ENCODE results near the gene PFDN5.
"Not testable (repeated sequence)": the region's sequence is repeated elsewhere in the genome, so short reads cannot be mapped to it uniquely, and the experiment has no call there.

PFDN5 gene

DNA sequence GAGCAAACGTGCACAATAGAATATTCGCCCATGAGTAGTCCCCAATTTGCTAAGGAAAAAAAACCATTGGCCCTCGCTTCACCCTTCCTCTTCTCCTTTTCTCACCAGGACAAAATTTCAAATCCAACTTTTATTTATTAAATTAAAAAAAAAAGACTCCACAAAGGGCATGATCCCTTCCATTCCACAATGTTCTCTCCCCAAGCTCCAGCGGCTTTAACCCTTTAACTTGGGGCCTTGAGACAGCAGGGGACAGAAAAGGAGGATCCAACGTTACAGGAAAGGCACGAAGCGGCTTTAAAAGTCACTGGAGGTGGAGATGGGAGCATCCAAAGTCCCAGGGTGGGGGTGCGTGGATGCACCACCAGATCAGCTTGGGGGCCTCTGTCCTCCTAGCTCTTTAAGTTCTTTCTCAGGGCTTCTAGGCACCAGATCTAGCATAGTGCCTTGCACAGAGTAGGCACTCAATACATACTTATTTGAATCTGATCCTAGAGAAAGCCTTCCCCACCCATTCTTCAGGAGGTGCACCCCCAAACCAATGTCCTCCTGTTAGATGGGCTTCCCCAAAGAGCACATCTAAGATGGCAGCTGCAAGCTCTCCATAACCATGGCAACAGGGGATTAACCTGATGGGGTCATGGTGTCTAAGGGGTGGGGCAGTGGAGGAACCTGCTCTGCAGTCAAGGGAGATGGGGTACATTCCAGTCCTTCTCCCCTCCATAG, 31.3 kb downstream of the PFDN5 start:
- DNase-seq (ENCODE audit: low spot score) (no peak), FAIRE-seq (no peak)

DNA sequence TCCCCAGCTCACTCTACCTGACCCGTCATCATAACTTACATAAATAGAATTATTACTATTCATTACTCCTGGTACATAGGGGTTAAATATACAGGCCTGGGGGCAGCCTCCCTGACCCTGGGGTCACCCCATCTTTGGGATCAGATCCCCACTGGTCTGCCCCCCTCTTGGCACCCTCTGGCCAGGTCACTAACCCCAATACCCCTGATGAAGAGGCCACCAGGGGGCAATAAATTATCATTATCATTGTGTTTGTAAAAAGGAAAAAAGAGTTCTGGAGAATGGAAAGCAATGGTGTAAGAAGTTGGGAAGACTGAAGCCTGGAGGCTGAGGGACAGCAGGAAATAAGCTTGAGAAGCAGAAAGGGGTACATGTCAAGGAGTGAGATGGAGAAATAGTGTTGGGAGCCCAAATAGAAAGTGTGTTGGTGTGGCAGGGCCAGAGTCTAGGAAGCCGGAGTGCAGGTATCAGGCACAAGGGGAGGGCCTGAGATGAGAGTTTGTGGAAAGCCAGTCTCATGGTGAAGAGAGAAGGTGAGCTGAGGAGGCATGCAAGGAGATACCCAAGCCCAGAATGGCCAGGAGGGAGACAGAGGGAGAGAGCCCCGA, 32.2 kb downstream of the PFDN5 start:
- FAIRE-seq (no peak), DNase-seq (ENCODE audit: low spot score) (no peak)

DNA sequence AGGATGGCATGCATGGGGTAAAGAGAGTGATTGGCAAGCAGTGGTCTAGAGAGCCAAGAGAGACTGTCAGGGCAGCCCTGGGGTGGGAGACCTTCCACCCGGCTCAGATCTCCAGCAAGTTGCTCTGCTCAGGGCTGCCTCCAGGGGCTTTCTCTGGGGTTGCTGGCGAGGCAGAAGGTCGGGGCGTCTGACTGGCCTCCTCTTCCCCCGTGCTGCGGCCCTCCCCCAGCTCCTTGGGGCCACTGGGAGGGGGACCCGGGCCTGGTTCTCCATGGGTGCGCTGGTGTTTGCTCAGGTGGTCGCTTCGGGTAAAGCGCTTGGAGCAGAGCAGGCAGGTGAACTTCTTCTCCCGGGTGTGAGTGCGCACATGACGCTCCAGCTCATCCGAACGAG, 32.7 kb downstream of the PFDN5 start:
- DNase-seq (ENCODE audit: low spot score) (no peak), FAIRE-seq (no peak)

DNA sequence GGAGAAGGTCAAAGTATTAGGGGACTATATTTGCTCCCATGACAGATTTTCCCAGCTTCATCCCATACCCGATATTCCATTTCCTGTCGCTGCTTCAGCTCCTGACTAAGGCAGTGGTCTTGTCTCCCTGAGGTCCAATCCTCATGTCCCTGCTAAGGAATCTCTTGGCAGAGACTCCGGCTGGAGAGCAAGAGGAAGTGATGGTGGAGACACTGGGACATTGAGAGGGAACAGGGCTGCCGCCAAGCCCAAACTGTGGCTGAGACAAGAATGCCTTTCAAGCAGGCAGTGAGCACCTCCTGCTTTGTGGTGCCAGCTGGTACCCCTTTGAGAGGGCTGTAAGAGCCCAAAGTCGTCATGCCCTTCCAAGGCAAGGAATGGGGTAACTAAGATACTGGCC, 35.3 kb downstream of the PFDN5 start:
- FAIRE-seq (no peak), DNase-seq (ENCODE audit: low spot score) (no peak)

DNA sequence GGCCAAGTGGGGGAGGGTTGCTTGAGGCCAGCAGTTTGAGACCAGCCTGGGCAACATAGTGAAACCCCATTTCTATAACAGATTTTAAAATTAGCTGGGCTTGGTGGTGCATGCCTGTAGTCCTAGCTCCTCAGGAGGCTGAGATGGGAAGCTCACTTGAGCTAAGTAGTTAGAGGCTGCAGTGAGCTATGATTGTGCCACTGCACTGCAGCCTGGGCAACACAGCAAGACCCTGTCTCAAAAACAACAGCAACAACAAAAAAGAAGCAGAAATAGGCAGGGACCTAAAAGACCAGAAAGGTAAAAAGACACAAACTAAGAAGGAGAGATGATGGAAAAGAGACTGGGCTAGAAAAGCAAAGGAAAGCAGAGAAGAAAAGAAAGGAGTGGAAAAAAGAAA, 37.0 kb downstream of the PFDN5 start:
- DNase-seq (ENCODE audit: low spot score); FAIRE-seq: not testable (repeated sequence)

DNA sequence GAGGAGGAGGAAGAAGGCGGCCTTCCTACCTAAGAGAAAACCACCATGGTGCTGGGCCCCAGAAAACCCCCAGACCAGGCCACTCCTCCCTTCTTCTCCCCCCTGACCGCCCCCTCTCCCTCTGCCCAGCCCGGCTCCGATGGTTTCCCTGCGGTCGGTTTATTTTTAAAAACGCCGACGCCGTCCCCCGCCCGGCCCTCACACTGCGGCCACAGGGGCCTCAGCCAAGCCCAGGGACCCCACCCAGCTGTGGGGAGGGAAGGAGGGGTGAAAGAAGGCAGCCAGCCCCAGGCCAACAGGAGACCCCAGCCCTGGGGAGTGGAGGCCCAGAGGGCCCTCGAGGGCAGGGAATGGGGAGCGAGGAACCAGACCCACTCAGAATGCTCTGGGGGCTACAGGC, 37.4 kb downstream of the PFDN5 start:
- DNase-seq (ENCODE audit: low spot score) (no peak), FAIRE-seq (no peak)

DNA sequence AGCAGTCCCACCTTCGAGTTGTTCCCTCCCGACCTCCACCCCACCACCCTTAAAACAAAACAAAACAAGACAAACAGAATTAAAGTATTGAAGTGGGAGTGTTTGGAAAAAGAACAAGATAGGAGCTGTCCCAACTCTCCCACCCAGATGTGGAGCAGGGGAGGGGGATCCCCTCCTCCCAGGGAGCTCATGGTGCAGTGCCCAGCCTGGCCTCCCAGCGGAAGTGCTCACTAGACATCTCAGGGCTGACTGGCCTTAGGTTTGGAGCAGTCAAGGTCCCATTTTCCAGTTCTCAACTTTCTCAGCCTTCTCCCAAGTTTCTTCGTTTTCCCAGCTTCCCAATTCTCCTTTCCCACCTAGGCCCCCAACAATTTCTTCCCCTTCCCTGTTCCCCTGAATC, 37.9 kb downstream of the PFDN5 start:
- no peak for FAIRE-seq

DNA sequence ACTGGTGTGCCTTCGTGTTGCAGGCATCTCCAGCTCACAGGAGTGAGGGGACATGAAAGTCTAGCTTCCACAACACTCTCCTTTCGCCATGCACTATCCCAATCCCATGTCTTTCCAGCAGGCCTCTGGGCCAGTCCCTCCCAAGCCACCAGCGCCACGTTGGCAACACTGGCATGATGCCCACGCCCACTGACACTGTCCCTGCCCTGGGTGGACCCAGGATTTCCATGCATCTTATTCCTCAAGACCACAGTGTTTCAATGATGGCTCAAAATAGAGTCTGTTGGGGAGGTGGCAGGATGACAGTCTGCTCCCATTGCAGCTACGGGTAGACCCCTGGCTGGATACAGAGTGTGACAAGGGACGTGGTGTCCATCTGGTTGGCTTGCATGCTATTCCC, 38.5 kb downstream of the PFDN5 start:
- FAIRE-seq (no peak), DNase-seq (ENCODE audit: low spot score) (no peak)

More for the DNA sequence above, 37.9 kb downstream of the PFDN5 start:
- DNase-seq (ENCODE audit: low spot score): no peak

DNA sequence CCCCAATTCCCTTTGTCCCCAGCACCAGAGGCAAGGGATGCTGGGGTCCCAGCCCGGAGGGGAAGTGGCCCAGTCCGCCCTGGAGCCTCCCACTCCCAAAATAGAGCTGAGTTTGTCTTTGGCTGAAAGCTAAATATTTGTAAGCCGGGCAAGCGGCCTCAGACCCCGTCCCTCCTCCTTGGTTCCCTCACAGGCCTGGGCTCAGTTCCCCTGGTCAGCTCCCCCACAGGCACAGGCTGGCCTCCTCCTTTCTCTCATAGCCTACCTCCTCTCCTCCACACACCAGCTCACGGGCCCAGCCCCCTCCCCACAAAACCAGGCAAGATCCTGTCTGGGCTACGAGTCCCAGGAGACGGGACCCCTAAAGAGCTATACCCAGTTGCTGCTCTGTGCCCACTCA, 39.5 kb downstream of the PFDN5 start:
- no peak for FAIRE-seq
- DNase-seq (ENCODE audit: low spot score): no peak

DNA sequence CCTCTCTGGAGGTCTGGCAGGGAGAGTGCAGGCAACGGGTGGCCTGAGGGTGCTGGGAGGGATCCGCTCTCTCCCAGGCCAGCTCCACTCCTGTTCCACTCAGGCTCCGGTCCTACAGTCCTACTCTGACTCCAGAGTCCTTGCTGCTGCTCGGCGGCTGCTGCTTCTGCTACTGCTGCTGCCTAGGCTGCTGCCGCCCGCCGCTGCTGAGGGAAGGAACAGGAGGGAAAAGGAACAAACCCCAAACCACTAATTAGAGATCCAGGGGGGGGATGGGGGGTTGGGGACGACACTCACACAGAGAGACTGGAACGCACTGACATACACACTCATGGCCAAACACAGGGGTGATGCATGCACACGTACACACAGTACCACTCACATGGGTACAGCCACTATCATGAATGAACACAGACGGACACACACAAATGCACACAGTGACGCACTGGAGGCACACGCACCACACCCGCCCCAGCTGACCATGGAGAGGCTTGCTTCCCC, 40.9 kb downstream of the PFDN5 start, which contains the start of gene SP7:
Gene SP7, minus strand, starts transcription at position 174 of the 501 bp plus-strand sequence. CDS start 708 bp downstream, outside the sequence.
- DNase-seq (ENCODE audit: low spot score) (no peak), FAIRE-seq (peak; percentile 9)

DNA sequence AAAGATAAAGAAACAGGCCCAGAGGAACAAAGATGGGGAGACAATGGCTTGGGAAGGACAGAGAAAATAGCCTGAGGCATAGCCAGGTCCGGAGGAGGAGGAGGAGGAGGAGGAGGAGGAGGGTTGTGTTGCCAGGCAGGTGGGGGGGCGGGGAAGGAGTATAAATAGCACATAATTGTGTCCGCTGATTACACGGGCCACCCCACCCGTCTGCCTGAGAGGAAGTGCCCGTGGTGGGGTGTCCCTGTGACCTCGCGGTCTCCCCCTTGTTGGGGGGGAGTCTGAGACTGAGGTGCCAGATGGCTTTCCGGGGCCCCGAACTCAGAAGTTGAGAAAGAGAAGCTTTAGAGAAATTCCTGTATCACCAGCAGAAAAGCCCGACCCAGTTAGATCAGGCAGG, 42.7 kb downstream of the PFDN5 start:
- FAIRE-seq (no peak), DNase-seq (ENCODE audit: low spot score) (no peak)

DNA sequence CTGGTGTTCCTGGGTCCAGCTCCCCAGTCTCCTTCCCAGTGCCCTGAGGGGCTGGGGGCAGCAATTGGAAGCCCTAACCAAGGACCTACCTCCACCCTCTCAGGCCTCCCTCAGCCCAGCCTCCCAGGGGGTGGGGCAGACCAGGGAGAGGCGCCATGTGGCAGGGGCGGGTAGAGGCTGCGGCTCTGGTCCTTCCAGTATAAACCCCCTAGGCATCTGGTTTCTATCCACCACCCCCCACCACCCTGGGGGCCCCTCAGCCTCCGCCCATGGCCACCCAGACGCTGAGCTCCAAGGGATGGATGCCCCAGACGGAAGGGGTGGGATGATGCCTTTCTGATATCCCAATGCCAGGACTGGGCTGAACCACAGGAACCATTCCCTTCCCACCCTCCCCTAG, 43.6 kb downstream of the PFDN5 start:
- DNase-seq (ENCODE audit: low spot score) (no peak), FAIRE-seq (no peak)

DNA sequence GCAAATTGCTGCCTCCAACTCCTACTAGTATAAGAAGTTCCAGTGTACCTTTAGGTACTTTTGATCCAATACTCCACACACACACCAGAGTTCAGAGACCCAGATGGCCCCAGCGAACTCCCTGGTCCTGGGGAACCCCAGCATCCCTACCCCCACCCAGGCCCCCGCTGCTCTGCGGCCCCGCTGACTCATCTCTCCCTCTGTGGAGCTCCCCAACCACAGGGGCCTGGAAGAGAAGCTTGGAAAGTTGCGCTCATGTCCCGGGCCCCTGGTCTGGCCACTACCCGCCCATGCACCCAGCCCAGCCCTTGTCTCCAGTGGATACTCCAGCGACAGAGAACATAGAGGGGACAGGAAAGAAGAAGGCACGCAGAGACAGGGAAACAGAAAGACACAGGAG, 45.1 kb downstream of the PFDN5 start:
- FAIRE-seq (no peak), DNase-seq (ENCODE audit: low spot score) (no peak)

DNA sequence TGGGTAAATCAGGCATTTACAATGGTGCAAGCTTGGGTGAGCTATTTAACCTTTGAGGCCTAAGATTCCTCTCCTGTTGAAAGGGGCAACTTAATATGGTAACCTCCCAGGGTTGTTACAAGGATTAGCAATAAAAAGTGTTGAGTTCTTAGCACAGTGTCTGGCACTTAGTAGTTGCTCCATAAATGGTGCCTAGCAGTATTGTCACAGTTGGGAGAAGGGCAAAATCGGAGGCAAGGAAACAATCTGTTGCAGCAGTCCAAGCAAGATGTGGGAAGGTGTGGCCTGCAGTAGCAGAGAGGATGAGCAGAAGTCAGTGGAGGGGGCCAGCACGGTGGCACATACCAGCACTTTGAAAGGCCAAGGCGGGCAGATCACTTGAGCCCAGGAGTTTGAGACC, 48.1 kb downstream of the PFDN5 start:
- no peak for FAIRE-seq
- no peak for DNase-seq (ENCODE audit: low spot score)

DNA sequence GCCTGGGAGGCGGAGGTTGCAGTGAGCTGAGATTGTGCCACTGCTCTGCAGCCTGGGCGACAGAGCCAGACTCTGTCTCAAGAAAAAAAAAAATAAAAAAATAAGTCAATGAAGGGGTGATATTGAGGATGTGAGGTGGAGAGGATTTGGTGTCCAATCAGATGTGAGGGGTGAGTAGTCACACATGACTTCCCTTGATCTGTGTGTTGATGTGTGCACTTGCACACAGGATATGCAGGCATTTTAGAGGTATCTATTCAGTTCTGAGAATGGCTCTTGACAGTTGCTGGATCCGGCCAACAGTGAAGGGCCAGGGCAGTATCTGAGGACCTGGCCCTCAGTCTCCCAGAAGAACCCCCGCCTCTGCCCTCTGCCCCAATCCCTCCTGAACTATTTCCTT, 48.6 kb downstream of the PFDN5 start:
- FAIRE-seq (no peak), DNase-seq (ENCODE audit: low spot score) (no peak)

DNA sequence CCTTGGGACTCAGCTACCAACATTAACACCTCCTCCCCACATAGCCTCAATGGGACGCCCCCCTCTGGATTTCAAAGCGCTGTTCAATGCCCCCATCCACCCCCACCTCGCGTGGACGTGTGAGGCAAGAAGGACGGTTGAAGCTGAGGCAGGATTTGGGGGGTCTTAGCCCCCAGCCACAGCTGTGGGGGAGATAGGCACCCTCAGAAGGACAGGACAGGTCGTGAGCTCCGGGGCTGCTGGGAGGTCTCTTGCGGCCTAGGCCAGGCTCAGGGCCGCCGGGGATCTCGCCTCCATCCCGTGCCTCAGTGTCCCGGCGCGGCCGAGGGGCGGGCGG, 49.1 kb downstream of the PFDN5 start:
- FAIRE-seq (no peak), DNase-seq (ENCODE audit: low spot score) (no peak)

DNA sequence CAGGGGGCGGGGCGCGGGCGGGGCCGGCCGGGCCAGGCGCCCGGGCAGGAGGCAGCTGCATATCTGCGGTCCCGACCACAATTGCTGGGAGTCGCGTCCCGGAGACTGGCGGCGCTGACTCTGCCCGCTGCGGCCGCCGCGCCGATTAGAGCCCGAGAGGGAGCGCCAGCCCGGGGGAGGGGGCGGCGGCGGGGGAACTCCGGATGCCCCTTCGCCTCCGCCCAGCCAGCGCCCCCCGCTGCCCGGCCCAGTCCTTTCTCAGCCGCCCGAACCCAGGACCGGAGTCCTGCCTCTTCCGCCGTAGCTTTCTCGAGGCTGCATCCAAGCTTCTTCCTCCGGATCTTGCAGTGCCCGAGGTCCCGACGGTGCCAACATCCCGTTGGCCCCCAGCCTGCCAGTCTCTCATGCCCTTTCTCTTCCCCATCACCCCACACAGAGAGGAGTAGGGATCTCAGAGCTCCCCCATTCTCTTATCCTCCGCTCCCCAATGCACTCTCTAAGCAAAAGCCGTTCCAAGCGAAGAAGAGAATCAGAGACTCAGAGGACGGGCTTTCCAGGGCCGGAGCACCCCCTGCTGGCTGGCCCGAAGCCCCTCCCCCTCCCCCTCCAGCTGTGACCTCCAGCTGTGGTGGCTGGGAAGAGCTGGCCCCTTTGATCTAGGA, 49.6 kb downstream of the PFDN5 start:
- FAIRE-seq (no peak), DNase-seq (ENCODE audit: low spot score) (peak; percentile 81)

DNA sequence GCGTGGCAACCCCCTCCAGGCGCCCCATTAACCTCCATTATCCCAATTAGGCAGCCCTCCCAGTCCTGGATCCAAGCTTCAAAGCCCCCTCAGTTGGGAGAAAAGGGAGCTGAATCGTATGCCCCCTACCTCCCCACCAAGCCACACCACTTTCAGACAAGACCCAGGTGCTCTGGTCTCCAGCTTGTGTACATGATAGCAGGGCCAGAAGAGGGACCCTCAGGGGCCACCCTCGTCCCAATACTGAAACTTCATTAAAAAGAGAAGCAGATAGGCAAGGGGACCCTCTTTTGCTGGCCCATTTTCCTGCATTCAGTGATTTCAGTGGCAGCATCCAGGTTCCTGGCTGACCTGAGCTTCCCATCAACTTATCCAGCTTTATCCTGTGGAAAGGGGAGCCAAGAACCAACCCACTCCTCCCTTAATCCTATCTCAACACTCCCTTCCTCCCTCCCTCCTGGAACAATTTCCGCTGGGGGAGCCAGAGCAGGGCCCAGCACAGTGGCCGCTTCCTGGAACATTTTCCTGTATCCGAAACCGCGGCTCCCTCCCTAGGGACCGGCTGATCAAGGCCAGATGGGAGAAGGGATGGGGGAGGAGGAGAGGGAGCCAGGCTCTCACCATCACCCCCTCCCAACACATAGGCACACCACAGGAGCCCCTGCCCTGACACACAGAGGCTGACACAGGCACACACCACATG, 50.3 kb downstream of the PFDN5 start:
- DNase-seq (ENCODE audit: low spot score) (no peak), FAIRE-seq (no peak)

DNA sequence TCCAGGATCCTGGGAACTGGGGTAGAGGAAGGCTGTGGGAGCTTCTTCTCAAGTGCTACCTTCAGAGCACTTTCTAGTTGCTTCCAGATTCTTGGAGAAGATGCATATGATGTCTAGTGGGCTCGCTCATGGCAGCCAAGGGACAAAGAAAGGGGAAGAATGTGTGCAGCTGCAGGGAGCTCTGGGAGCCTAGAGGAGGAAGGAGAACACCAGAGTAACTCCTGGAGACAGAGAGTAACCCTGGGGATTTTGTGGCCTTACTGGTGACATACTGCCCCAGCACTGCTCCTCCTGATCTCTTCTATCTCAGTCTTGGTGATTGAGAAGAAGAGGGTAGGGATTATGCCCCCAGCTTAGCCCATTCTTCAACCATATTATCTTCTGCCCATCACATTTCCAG, 51.1 kb downstream of the PFDN5 start:
- no peak for FAIRE-seq
- no peak for DNase-seq (ENCODE audit: low spot score)

DNA sequence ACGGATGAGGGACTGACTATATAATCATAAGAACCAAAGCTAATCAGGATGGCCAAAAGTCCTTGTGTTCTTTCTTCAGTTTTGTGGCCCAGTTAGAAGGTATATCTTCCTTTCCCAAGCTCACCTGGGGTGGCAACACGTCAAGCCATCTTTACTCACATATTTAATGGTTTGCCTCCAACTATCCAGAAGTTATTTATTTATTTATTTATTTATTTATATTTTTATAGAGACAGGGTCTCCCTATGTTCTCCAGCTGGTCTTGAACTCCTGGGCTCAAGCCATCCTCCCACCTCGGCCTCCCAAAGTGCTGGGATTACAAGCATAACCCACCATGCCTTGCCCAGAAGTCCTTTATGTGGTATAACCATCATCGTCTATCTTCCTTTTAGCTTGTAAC, 52.6 kb downstream of the PFDN5 start:
- DNase-seq (ENCODE audit: low spot score) (no peak), FAIRE-seq (no peak)
